Dedifferentiated amniotic fluid mesenchymal stem cell (primary cell): ENCODE measurements around the gene KLHL17.

Source experiments
- DNase-seq: peaks from one replicate; pipeline ENCODE4 v3.0.0-alpha.2; 2016; ENCODE audit errors: extremely low spot score

KLHL17 gene

GRCh38 chr1:923131-923990 lies 37.0 kb upstream of the KLHL17 start, which contains the start of gene SAMD11:
SAMD11 (plus strand) TSS chr1:923923; CDS start chr1:924432, 509 bp downstream.
- peak; percentile 60 for DNase-seq

- no peak for DNase-seq
Observed at GRCh38 chr1:923991-924655, 36.3 kb upstream of the KLHL17 start.

GRCh38 chr1:924656-925560 lies 35.5 kb upstream of the KLHL17 start:
- DNase-seq, result no peak

- DNase-seq, result no peak
Observed at GRCh38 chr1:925561-926421, 34.6 kb upstream of the KLHL17 start.

- DNase-seq, result no peak
Observed at GRCh38 chr1:927234-927633, 33.1 kb upstream of the KLHL17 start.

GRCh38 chr1:927748-928147 lies 32.6 kb upstream of the KLHL17 start:
- DNase-seq, result no peak

GRCh38 chr1:928825-929661 lies 31.3 kb upstream of the KLHL17 start:
- DNase-seq, result no peak

- no peak for DNase-seq
Observed at GRCh38 chr1:929712-930632, 30.4 kb upstream of the KLHL17 start.

GRCh38 chr1:930633-931138 lies 29.7 kb upstream of the KLHL17 start:
- no peak for DNase-seq

- DNase-seq, result no peak
Observed at GRCh38 chr1:931380-932172, 28.8 kb upstream of the KLHL17 start.

- DNase-seq, result no peak
Observed at GRCh38 chr1:932173-932510, 28.2 kb upstream of the KLHL17 start.

GRCh38 chr1:932776-933602 lies 27.4 kb upstream of the KLHL17 start:
- no peak for DNase-seq

GRCh38 chr1:933603-933940 lies 26.8 kb upstream of the KLHL17 start:
- no peak for DNase-seq

- DNase-seq, result no peak
Observed at GRCh38 chr1:934991-935750, 25.2 kb upstream of the KLHL17 start.

- no peak for DNase-seq
Observed at GRCh38 chr1:935751-936231, 24.6 kb upstream of the KLHL17 start.
